ENCODE measurements around the gene SCAMP5.

The SCAMP5 gene, protein sequence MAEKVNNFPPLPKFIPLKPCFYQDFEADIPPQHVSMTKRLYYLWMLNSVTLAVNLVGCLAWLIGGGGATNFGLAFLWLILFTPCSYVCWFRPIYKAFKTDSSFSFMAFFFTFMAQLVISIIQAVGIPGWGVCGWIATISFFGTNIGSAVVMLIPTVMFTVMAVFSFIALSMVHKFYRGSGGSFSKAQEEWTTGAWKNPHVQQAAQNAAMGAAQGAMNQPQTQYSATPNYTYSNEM

DNA sequence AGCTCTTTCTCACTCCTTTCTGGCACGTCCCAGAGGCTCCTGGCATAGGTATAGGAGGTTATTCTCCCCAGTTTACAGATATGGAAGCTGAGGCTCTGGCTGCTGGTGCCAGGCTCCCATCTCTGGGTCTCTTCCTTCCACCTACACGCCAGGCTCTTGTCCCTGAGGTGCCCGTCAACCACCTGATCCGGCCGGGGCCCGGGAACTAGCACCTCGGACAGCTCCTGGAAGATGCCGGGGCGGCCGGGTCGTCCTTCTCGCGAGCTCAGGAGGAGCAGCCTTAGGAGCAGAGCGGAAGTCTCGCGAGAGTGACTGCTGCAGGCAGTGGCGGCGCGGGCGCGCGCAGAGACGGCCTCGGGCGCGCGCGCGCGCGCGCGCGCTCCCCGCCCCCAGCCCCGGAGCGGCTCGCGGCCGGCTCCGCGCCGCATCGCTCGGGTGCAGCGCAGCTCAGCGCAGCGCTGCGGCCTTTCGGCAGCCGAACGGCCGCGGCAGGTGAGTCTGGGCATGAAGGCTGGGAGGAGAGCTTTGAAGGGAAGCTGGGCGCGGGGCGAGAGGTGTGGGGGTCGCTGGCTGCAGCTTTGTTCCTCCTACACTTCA lies at the start of gene SCAMP5:
Gene SCAMP5 (plus strand): TSS at position 382 of the 597 bp plus-strand sequence. CDS start 16,277 bp downstream, outside the sequence.
- DNase-seq, result peak; percentile 90

GRCh38 chr15:74950078-74950908 lies 45.1 kb upstream of the SCAMP5 start:
- peak; percentile 70 for DNase-seq

GRCh38 chr15:74951006-74951405 lies 44.4 kb upstream of the SCAMP5 start:
- DNase-seq, result no peak

DNA sequence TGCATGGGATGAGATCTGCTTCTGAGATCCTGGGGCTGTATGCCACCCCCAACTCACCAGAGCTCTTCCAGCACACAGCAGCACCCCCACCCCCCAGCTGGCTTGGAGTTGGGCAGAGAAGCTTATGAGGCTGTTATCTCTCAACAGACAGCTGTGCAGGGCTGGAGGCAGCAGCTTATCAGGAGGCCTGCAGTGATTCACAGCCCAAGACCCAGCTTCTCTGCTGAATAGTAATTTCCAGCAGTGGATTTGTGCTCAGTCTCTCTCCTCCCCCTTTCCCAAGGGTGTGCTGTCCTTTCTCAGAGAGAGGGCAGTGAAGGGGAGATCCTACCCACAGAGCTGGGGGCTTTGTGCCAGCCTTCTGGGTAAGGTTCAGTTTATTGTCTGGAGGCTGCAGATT lies 40.8 kb upstream of the SCAMP5 start:
- no peak for DNase-seq

DNA sequence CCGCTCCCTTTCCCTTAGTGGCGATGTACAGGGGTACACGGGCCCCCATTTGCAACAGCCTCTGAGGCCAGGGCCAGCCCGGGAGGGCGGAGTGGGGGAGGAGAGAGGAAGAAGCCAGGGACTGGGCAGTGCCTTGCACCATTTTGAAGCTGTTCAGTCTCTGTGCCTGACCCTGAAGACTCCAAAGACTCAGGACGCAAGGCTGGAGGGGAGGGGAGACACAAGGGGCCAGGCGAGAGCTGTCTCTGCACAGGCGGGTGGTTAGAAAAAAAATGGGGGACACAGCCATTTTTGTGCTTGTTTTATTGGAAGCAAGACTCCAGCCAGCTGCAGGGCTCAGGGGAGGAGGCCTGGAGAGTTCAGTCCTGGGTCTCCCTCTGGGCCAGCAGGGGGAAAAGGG lies 40.3 kb upstream of the SCAMP5 start:
- no peak for DNase-seq

DNA sequence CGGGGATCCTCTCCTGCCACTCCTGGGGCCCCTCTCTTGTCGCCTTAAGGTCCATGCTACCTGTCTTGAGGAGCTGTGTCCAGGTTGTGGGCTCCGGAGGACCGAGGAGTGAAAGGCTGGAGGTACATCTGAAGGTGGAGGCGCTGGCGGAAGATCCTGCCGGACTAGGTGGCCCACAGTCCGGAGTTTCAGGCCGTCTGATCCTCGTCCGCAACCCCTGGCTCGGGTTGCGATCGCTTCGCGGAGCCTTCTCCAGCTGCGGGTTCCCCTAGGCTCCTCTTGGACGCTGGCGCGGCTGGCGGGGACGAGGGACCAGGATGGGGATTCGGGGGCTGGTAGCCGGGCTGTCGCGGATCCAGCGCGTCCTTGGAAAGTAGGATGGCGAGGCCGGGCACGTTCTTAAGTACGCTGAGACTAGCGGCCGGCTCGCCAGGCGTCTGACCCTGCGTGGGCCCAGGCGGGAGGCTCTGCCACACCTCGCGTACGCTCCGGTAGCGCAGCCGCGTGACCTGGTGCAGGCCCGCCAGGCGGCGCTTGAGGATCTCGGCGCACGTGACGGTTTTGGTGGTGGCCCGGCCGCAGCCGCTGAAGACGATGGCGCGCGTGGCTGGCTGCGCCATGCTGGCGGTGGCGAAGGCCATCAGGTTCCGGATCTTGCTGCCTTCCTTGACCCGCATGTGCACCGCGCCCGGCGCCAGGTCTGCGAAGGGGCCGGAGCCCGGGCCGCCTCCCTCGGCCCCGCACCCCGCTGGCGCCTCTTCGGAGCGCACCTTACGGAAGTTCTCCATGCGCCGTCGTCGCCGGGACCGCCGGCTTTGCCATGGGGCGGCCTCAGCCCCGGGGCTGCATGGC lies 39.3 kb upstream of the SCAMP5 start:
- peak; percentile 59 for DNase-seq

- peak; percentile 60 for DNase-seq
These were observed 38.5 kb upstream of the SCAMP5 start, which contains the start of gene RPP25 for GRCh38 chr15:74956648-74957475. Gene RPP25, minus strand, starts transcription at chr15:74956772. Its CDS starts 189 bp downstream, at chr15:74956583.

DNA sequence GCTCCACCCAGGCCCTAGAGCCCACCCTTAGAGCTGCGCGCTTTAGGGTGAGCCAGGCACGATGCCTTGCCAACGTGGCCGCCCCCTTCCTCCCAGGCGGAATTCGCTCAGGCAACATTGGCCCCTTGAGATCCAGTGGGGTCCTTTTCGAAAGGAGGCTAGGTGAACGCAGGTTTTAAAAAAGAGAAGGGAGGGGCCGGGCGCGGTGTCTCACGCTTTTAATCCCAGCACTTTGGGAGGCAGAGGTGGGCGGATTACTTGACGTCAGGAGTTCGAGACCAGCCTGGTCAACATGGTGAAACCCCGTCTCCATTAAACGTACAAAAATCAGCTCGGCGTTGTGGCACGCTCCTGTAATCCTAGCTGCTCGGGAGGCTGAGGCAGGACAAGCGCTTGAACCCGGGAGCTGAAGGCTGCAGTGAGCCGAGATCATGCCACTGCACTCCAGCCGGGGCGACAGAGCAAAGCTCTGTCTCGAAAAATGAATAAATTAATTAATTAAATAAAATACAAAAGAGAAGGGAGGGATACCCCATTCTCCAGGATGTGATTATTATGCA lies 37.8 kb upstream of the SCAMP5 start:
- no peak for DNase-seq

DNA sequence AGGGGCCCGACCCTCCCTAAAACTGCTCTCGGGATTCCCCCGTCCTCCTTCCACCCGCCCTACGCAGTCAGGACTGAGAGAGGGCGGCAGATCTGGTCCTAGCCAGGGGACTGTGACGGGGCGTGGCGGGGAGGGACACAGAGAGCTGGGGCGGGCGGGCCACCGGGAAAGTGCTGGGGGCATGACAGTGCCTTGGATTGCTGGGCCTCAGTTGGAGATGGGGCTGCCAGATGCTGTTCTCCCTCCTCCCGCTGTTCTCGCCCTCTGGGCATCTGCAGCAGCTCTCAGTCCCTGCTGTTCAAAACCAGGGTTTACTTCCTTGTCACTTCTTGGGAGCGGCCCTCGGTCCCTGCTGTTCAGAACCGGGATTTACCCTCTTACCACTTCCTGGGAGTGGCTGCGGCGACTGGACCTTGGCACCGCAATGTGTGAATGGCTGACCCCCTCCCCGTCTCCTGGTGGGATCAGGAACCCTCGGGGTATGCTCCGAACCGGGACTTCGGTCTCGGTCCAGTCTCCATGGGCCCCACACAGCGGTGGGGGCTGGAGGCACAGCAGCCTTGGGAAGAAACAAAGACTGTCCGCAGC lies 36.9 kb upstream of the SCAMP5 start:
- DNase-seq, result no peak

DNA sequence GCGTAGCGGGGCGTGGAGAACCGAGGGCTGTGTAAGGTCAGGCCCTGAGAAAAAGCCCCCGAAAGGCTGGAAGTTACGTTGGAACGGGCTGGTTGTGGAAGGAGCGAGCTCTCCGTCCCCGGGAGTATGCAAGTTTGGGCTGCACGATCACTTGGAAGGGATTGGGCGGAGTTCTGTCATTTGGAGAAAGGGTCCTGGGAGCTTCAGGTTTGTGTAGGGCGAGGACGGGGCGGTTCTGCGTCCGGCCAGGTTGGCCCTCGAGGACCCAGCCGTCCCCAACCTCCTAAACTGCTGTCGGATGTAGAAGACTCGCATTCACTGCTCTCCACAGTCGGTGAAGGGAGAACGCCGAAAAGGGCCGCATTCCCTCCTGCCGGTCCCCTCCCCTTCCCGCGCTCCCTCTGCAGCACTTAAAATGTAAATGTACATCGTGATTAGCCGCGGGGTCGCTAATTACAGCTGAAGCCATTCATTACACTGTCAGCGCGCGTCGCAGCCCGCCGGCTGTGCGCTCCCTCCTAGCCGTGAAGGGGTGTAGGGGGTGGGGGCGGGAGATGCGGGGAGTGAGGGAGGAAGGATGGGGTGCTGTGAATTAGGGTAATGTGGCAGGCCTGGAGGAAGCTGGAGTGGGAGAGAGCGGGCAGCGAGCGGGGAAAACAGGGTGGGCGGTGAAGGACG lies 36.3 kb upstream of the SCAMP5 start:
- DNase-seq, result no peak

- no peak for DNase-seq
These were observed 35.8 kb upstream of the SCAMP5 start for GRCh38 chr15:74959586-74959939.

GRCh38 chr15:74960286-74960685 lies 35.1 kb upstream of the SCAMP5 start:
- DNase-seq, result no peak

DNA sequence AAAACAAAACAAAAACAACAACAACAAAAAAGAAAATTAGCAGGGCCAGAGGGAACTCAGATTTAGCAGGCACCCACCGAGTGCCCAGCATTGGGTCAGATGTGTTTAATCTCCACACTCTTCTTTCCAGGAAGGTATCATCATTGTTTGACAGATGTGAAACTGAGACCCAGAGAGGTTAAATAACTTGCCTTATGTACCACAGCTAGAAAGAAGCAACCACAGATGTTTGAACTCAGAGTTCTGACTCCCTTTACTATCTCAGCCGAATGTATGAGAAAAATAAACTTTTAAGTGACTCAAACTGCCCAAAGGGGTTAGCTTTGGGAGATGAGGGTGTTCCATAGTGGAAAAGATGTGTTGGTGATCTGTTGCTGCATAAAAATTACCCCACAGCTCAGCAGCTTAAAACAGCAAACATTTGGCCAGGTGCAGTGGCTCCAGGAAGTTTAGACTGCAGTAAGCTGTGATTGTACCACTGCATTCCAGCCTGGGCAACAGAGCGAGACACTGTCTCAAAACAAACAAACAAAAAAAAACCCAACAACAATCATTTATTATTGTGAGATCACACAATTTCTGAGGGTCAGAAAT lies 34.3 kb upstream of the SCAMP5 start:
- no peak for DNase-seq

DNA sequence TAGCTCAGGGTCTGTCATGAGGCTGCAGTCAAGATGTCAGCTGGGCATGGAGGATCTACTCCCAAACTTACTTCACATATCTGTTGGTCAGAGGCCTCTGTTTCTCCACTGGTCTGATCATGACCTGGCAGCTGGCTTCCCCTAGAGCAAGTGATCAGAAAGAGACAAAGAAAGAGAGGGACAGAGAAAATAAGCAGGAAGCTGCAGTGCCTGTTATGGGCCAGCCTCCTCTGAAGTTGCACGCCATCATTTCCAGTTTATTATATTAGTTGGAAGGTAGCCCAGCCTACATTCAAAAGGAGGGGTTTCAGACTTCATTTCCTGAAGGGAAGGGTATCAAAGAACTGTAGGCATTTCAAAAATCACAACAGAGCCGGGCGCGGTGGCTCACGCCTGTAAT lies 33.7 kb upstream of the SCAMP5 start:
- no peak for DNase-seq

- DNase-seq, result no peak
These were observed 33.1 kb upstream of the SCAMP5 start for GRCh38 chr15:74962219-74962618.

- DNase-seq, result no peak
These were observed 32.7 kb upstream of the SCAMP5 start for GRCh38 chr15:74962671-74963070.

GRCh38 chr15:74963213-74963612 lies 32.1 kb upstream of the SCAMP5 start:
- DNase-seq, result no peak

DNA sequence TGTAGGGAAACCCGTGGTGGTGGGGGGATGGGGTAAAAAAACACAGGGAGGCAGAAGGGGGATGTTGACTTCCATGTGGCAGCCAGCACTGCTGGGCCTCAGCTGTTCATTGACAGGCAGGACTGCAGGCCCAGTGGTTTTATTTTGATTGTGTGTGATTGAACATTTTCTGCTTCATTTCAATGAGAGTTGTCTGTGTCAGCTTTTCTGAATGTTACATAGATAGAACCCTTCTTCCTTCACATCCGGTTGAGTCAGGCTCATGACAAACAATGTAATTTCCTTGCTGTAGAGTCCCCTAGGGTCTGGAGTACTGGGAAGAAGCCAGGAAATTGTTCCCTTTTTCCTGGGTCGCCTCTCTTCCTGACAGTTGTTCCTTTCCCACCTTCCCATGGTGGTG lies 30.6 kb upstream of the SCAMP5 start:
- no peak for DNase-seq

DNA sequence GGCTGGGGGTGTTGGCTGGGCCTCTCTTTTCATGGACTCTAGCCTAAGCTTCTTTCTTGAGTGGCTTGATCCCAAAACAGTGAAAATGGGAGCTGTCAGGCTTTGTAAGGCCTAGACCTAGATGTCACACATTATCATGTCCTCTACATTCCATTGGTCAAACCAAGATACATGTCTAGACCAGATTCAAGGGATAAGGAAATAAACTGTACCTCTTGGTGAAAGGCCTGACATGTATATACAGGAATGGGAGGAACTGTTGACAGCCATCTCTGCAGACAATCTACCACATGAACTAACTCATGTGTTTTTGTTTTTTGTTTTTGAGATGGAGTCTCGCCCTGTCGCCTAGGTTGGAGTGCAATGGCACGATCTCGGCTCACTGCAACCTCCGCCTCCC lies 27.7 kb upstream of the SCAMP5 start:
- no peak for DNase-seq

GRCh38 chr15:74976159-74976558 lies 19.2 kb upstream of the SCAMP5 start:
- no peak for DNase-seq
